H1 (cell line): ENCODE results near the gene LRRC25. TPM values are rescaled to one million over a fixed set of nuclear protein-coding genes. Genes with fewer than 3 reads are reported as not detected.

ENCODE experiments used
- BACH1 ChIP-seq: IDR thresholded peaks from 2 replicates; pipeline ENCODE4 v1.6.1; 2012; ENCODE audit warnings: low read length, improper control_type of control experiment
- CREB1 ChIP-seq: IDR thresholded peaks from 2 replicates; pipeline ENCODE4 v1.6.1; 2012; ENCODE audit warnings: inconsistent platforms
- FOSL1 ChIP-seq: IDR thresholded peaks from 2 replicates; pipeline ENCODE4 v1.6.1; 2011; ENCODE audit warnings: mild to moderate bottlenecking, low read depth, low read length, moderate library complexity; ENCODE audit not compliant: insufficient read depth
- HDAC2 ChIP-seq, 2 experiments: fragments of 300-600 bp in 1 of 2; sonication (generic) in 1 of 2; IDR thresholded peaks; 2 replicates each; pipeline ENCODE4 v1.6.1; 2011 to 2012; ENCODE audit warnings: low read depth in 2 of 2, low read length in 2 of 2, mild to moderate bottlenecking in 2 of 2, moderate library complexity in 2 of 2, borderline replicate concordance in 1 of 2, inconsistent platforms in 1 of 2
- JUN ChIP-seq: IDR thresholded peaks from 2 replicates; pipeline ENCODE4 v1.6.1; 2011; ENCODE audit warnings: low read depth, mild to moderate bottlenecking, improper control_type of control experiment, low read length
- KDM4A ChIP-seq: IDR thresholded peaks from one replicate; pipeline ENCODE4 v1.7.1; 2012; ENCODE audit warnings: low read depth, mild to moderate bottlenecking, moderate library complexity, low read length, inconsistent platforms; ENCODE audit not compliant: severe bottlenecking
- MAX ChIP-seq: IDR thresholded peaks from 2 replicates; pipeline ENCODE4 v1.6.1; 2012; ENCODE audit warnings: inconsistent platforms
- PHF8 ChIP-seq: fragments of 200-600 bp; sonication (generic); conservative IDR thresholded peaks from 2 replicates; pipeline ENCODE4 v1.7.1; 2012; ENCODE audit warnings: low read depth, mild to moderate bottlenecking, inconsistent platforms, low read length, moderate library complexity
- RBBP5 ChIP-seq: IDR thresholded peaks from 2 replicates; pipeline ENCODE4 v1.7.1; 2012; ENCODE audit warnings: low read depth, mild to moderate bottlenecking, inconsistent platforms, low read length, moderate library complexity, borderline replicate concordance
- RXRA ChIP-seq: IDR thresholded peaks from 2 replicates; pipeline ENCODE4 v1.6.1; 2011; ENCODE audit warnings: low read depth, mild to moderate bottlenecking, low read length, moderate library complexity; ENCODE audit not compliant: insufficient read depth
- SIN3A ChIP-seq, 2 experiments: IDR thresholded peaks in 1 of 2; conservative IDR thresholded peaks in 1 of 2; 2 replicates each; pipeline ENCODE4 v1.6.1; 2011 to 2012; ENCODE audit warnings: low read length in 2 of 2, improper control_type of control experiment in 1 of 2, low read depth in 1 of 2, mild to moderate bottlenecking in 1 of 2
- SP1 ChIP-seq: IDR thresholded peaks from 2 replicates; pipeline ENCODE4 v1.6.1; 2011; ENCODE audit warnings: low read depth, low read length
- SUZ12 ChIP-seq: fragments of 200-600 bp; sonication (generic); IDR thresholded peaks from 2 replicates; pipeline ENCODE4 v1.6.1; 2012; ENCODE audit warnings: mild to moderate bottlenecking, inconsistent platforms, low read length, moderate library complexity, mixed read lengths
- TAF1 ChIP-seq: IDR thresholded peaks from 2 replicates; pipeline ENCODE4 v1.6.1; 2011; ENCODE audit warnings: mild to moderate bottlenecking, low read depth, low read length
- polyA plus RNA-seq, 7 experiments: library from polyadenylated mRNA; depleted of rRNA in 3 of 7; stranded (reverse) in 5 of 7; unstranded in 2 of 7; fragments of >200 nt in 5 of 7; fragments of 200-250 nt in 2 of 7; gene quantifications; 1 replicate in 5 of 7; 2 replicates in 1 of 7; 4 replicates in 1 of 7; pipeline versions ENCODE4 v1.2.1 to v1.2.3, GENCODE V29; 2011 to 2013; ENCODE audit warnings: missing spikeins in 2 of 7, mixed read lengths in 2 of 7
- total RNA-seq: library from RNA; stranded (reverse); fragmentation: NEBNext Ultra II Directional; extraction: Animal tissue kit (Norgen Biotek cat#: 25700); gene quantifications from 2 replicates; pipeline ENCODE4 v1.2.1, GENCODE V29; 2021
- TF ChIP-seq, protein P1 (sequence below): IDR thresholded peaks from 2 replicates; pipeline ENCODE4 v1.6.1; 2011; ENCODE audit warnings: low read length, improper control_type of control experiment

LRRC25 gene
- total and polyA plus RNA-seq, 2 of the 8 experiments (the other 6 are each of a cell fraction or from before 2014, with no cell fraction given): 0.20 to 0.41 TPM

DNA sequence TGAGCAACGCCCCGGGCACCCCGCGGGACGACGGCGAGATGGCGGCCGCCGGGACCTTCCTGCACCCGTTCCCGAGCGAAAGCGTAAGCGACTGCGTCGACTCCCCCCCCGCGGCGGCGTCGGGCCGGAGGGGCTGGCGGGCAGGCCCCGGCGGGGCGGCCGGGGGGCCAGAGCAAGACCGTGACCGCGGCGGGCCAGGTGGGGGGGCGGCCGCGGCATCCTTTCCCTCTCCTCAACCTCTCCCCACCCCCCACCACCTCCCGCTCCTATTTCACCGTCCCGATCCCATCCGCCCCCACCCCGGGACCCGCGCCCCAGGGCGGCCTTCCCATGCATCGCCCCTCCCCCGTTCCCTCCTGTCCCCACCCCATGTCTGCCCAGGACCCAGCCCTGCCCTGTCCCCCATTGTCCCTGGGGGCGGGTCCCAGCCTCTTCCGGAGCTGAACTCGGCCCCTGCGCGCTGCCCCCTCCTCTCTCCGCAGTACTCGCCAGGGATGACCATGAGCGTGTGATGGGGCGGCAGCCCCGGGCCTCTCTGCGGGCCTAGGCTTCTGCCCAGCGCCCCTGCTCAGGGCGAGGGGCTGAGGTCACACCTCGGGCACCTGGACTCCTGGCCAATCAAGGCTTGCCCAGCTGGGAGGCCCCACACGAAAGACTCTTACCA is 36.4 kb upstream of the LRRC25 start (continued):
- no peak for TF ChIP-seq FOSL1
- no peak for TF ChIP-seq PHF8
- TF ChIP-seq KDM4A: no peak
- TF ChIP-seq HDAC2 (IDR thresholded peaks at IDR 0.05; ENCODE audit: borderline replicate concordance in 1 of 2, low read depth in 2 of 2, low read length in 2 of 2): no peak
- TF ChIP-seq TAF1: no peak
- TF ChIP-seq, protein P1, sequence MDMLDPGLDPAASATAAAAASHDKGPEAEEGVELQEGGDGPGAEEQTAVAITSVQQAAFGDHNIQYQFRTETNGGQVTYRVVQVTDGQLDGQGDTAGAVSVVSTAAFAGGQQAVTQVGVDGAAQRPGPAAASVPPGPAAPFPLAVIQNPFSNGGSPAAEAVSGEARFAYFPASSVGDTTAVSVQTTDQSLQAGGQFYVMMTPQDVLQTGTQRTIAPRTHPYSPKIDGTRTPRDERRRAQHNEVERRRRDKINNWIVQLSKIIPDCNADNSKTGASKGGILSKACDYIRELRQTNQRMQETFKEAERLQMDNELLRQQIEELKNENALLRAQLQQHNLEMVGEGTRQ: no peak
- no peak for TF ChIP-seq JUN
- TF ChIP-seq RXRA: no peak
- no peak for TF ChIP-seq BACH1
- TF ChIP-seq RBBP5: 0 out of 2 replicates have a peak, but pooled peaks have one; percentile 4
- no peak for TF ChIP-seq SP1
- TF ChIP-seq SIN3A (conservative IDR thresholded peaks at IDR 0.05 in 1 of 2, IDR thresholded peaks at IDR 0.05 in 1 of 2; ENCODE audit: low read depth in 1 of 2, low read length in 2 of 2): no peak
- no peak for TF ChIP-seq MAX
- TF ChIP-seq CREB1: no peak
- TF ChIP-seq SUZ12: no peak
